ENCODE results near the gene OAS2.
"Not testable (repeated sequence)": the region's sequence is repeated elsewhere in the genome, so short reads cannot be mapped to it uniquely, and the experiment has no call there.

Gene OAS2

GRCh38 chr12:112950701-112951100 is 27.6 kb upstream of the OAS2 start:
- in situ Hi-C loops (cut with MboI; ENCODE audit: low sequenced_read_pairs), result no loop called here

- in situ Hi-C loops (cut with MboI; ENCODE audit: low sequenced_read_pairs), result not testable (repeated sequence)
Measured at GRCh38 chr12:112957125-112957524, 21.2 kb upstream of the OAS2 start.

GRCh38 chr12:112961074-112961473 is 17.2 kb upstream of the OAS2 start:
- in situ Hi-C loops (cut with MboI; ENCODE audit: low sequenced_read_pairs), result no loop called here

GRCh38 chr12:112961536-112961935 is 16.8 kb upstream of the OAS2 start:
- in situ Hi-C loops (cut with MboI; ENCODE audit: low sequenced_read_pairs), result no loop called here

- in situ Hi-C loops (cut with MboI; ENCODE audit: low sequenced_read_pairs), result no loop called here
Measured at GRCh38 chr12:112962561-112962960, 15.8 kb upstream of the OAS2 start.

- in situ Hi-C loops (cut with MboI; ENCODE audit: low sequenced_read_pairs), result no loop called here
Measured at GRCh38 chr12:112963227-112963861, 15.0 kb upstream of the OAS2 start.

GRCh38 chr12:112964067-112964670 is 14.2 kb upstream of the OAS2 start:
- in situ Hi-C loops (cut with MboI; ENCODE audit: low sequenced_read_pairs), result no loop called here

GRCh38 chr12:112964915-112965314 is 13.4 kb upstream of the OAS2 start:
- in situ Hi-C loops (cut with MboI; ENCODE audit: low sequenced_read_pairs), result no loop called here

- in situ Hi-C loops (cut with MboI; ENCODE audit: low sequenced_read_pairs), result no loop called here
Measured at GRCh38 chr12:112965643-112966042, 12.7 kb upstream of the OAS2 start.

- in situ Hi-C loops (cut with MboI; ENCODE audit: low sequenced_read_pairs), result no loop called here
Measured at GRCh38 chr12:112967306-112967705, 11.0 kb upstream of the OAS2 start.

- in situ Hi-C loops (cut with MboI; ENCODE audit: low sequenced_read_pairs), result no loop called here
Measured at GRCh38 chr12:112967858-112968257, 10.5 kb upstream of the OAS2 start.

- in situ Hi-C loops (cut with MboI; ENCODE audit: low sequenced_read_pairs), result no loop called here
Measured at GRCh38 chr12:112969547-112970306, 8.6 kb upstream of the OAS2 start.

GRCh38 chr12:112970391-112970790 is 7.9 kb upstream of the OAS2 start:
- in situ Hi-C loops (cut with MboI; ENCODE audit: low sequenced_read_pairs), result no loop called here

GRCh38 chr12:112971248-112971647 is 7.1 kb upstream of the OAS2 start:
- in situ Hi-C loops (cut with MboI; ENCODE audit: low sequenced_read_pairs), result no loop called here

GRCh38 chr12:112973011-112973735 is 5.1 kb upstream of the OAS2 start:
- in situ Hi-C loops (cut with MboI; ENCODE audit: low sequenced_read_pairs), result no loop called here

GRCh38 chr12:112973818-112974231 is 4.5 kb upstream of the OAS2 start:
- in situ Hi-C loops (cut with MboI; ENCODE audit: low sequenced_read_pairs), result no loop called here

- in situ Hi-C loops (cut with MboI; ENCODE audit: low sequenced_read_pairs), result no loop called here
Measured at GRCh38 chr12:112974904-112975303, 3.4 kb upstream of the OAS2 start.

GRCh38 chr12:112977139-112977538 is 1.2 kb upstream of the OAS2 start:
- in situ Hi-C loops (cut with MboI; ENCODE audit: low sequenced_read_pairs), result no loop called here

- in situ Hi-C loops (cut with MboI; ENCODE audit: low sequenced_read_pairs), result no loop called here
Measured at GRCh38 chr12:112977641-112978040, 678 bp upstream of the OAS2 start.

GRCh38 chr12:112979041-112979680 is 842 bp downstream of the OAS2 start:
- in situ Hi-C loops (cut with MboI; ENCODE audit: low sequenced_read_pairs), result no loop called here

All from hTERT RPE-1 (cell line).